CMK (cell line): ENCODE data around the gene BTLA.
"Not testable (repeated sequence)": the region's sequence is repeated elsewhere in the genome, so short reads cannot be mapped to it uniquely, and the experiment has no call there.

Experiments
- DNase-seq: peaks from one replicate; pipeline ENCODE4 v3.0.0-alpha.2; 2010; ENCODE audit warnings: low read depth

BTLA gene

GRCh38 chr3:112491373-112491772 lies 7.9 kb downstream of the BTLA start:
- no peak for DNase-seq

GRCh38 chr3:112489674-112490479 lies 9.4 kb downstream of the BTLA start:
- DNase-seq = no peak

- DNase-seq = no peak
These were observed 12.3 kb downstream of the BTLA start for GRCh38 chr3:112486811-112487505.

- no peak for DNase-seq
These were observed 14.9 kb downstream of the BTLA start for GRCh38 chr3:112484352-112484751.

GRCh38 chr3:112482675-112483074 lies 16.6 kb downstream of the BTLA start:
- no peak for DNase-seq

GRCh38 chr3:112481302-112481721 lies 18.0 kb downstream of the BTLA start:
- no peak for DNase-seq

GRCh38 chr3:112477891-112478290 lies 21.4 kb downstream of the BTLA start:
- DNase-seq = no peak

GRCh38 chr3:112476346-112476745 lies 22.9 kb downstream of the BTLA start:
- no peak for DNase-seq

- DNase-seq = no peak
These were observed 24.5 kb downstream of the BTLA start for GRCh38 chr3:112474796-112475195.

GRCh38 chr3:112472691-112473090 lies 26.6 kb downstream of the BTLA start:
- no peak for DNase-seq

GRCh38 chr3:112471596-112472325 lies 27.5 kb downstream of the BTLA start:
- DNase-seq = no peak

- DNase-seq = no peak
These were observed 28.5 kb downstream of the BTLA start for GRCh38 chr3:112470788-112471187.

GRCh38 chr3:112469671-112470070 lies 29.6 kb downstream of the BTLA start:
- no peak for DNase-seq

GRCh38 chr3:112467539-112467938 lies 31.7 kb downstream of the BTLA start:
- no peak for DNase-seq

- no peak for DNase-seq
These were observed 33.3 kb downstream of the BTLA start for GRCh38 chr3:112466020-112466419.

- no peak for DNase-seq
These were observed 35.0 kb downstream of the BTLA start for GRCh38 chr3:112464264-112464663.

- no peak for DNase-seq
These were observed 36.0 kb downstream of the BTLA start for GRCh38 chr3:112463250-112463649.

- not testable (repeated sequence) for DNase-seq
These were observed 37.5 kb downstream of the BTLA start for GRCh38 chr3:112461787-112462186.

- no peak for DNase-seq
These were observed 38.6 kb downstream of the BTLA start for GRCh38 chr3:112460519-112461195.

GRCh38 chr3:112459750-112460149 lies 39.5 kb downstream of the BTLA start:
- DNase-seq = no peak

- no peak for DNase-seq
These were observed 43.1 kb downstream of the BTLA start for GRCh38 chr3:112456147-112456546.

GRCh38 chr3:112448939-112449338 lies 50.3 kb downstream of the BTLA start:
- no peak for DNase-seq
